K562 (cell line): Measurements from ENCODE around the gene MGRN1. TPM values are rescaled to one million over a fixed set of nuclear protein-coding genes. Genes with fewer than 3 reads are reported as not detected.
A peak's percentile ranks its signal among the peaks of the same experiment; 100 is the strongest.

Experiments
- ATAC-seq: fragments of 200-7000 bp; cut with Tn5 transposase; 3 replicates; pipeline ENCODE4 v1.9.1; 2020; ENCODE audit warnings: moderate library complexity
- BruUV-seq: library from RNA; stranded (reverse); fragments of 400-500 nt; replicated peaks from 2 replicates; lab custom pipeline; 2021; lab: Mats Ljungman, UMichigan
- CTCF ChIA-PET: fragments of 300-600 bp; formaldehyde crosslinking; extraction: SDS; loops from one replicate; lab custom pipeline; 2021; ENCODE audit warnings: low intra/inter-chr PET ratio; lab: Yijun Ruan, JAX
- POLR2A ChIA-PET: fragments of 300-600, 350-650 bp; sonication (Branson Sonifier 250); formaldehyde crosslinking; extraction: SDS; loops from one replicate; lab custom pipeline; 2021; ENCODE audit warnings: antibody characterized with exemption, inconsistent platforms; lab: Yijun Ruan, JAX
- DNase-seq, 4 experiments: peaks; one replicate each; pipeline versions ENCODE4 v3.0.0 to v3.0.0-alpha.2; 2011 to 2018; ENCODE audit warnings: low spot score in 3 of 4, mixed read lengths in 3 of 4; ENCODE audit errors: extremely low read depth in 1 of 4
- FAIRE-seq: peaks from 2 replicates; lab custom pipeline; 2011; peaks lifted over from hg19 to GRCh38; lab: Jason Lieb, UNC
- H2AFZ ChIP-seq: 2 replicates; pipeline ENCODE4 v1.6.0; 2011; ENCODE audit warnings: low read depth, low read length, control low read depth, inconsistent platforms
- H3K27ac ChIP-seq: fragments of 200-600 bp; 3 replicates; pipeline ENCODE4 v1.8.0; 2011; ENCODE audit warnings: low read depth, mild to moderate bottlenecking, control low read depth, inconsistent platforms, low read length, moderate library complexity, mixed read lengths; ENCODE audit errors: extremely low read depth
- H3K27me3 ChIP-seq, 2 experiments: fragments of 300-600 bp in 1 of 2; 2 replicates in 1 of 2; 3 replicates in 1 of 2; pipeline versions ENCODE4 v1.6.0 to v1.8.0; 2011; ENCODE audit warnings: inconsistent platforms in 2 of 2, low read length in 2 of 2, mild to moderate bottlenecking in 1 of 2, mixed read lengths in 1 of 2, moderate library complexity in 1 of 2; ENCODE audit not compliant: control insufficient read depth in 2 of 2, insufficient read depth in 2 of 2
- H3K36me3 ChIP-seq: fragments of 300-600 bp; 3 replicates; pipeline ENCODE4 v1.8.0; 2011; ENCODE audit warnings: mild to moderate bottlenecking, low read length, inconsistent platforms; ENCODE audit not compliant: control insufficient read depth, insufficient read depth
- H3K4me1 ChIP-seq, 2 experiments: fragments of 200-600 bp in 1 of 2; replicated peaks in 1 of 2; 2 replicates in 1 of 2; 3 replicates in 1 of 2; pipeline versions ENCODE4 v1.5.1 to v1.8.0; 2011; ENCODE audit warnings: inconsistent platforms in 2 of 2, low read length in 2 of 2, mild to moderate bottlenecking in 1 of 2, mixed read lengths in 1 of 2, moderate library complexity in 1 of 2; ENCODE audit not compliant: control insufficient read depth in 2 of 2, insufficient read depth in 2 of 2
- H3K4me2 ChIP-seq: 2 replicates; pipeline ENCODE4 v1.6.1; 2011; ENCODE audit warnings: low read length, control low read depth, inconsistent platforms, mixed read lengths; ENCODE audit not compliant: insufficient read depth
- H3K4me3 ChIP-seq: fragments of 200-600 bp; sonication (generic), shearing (Covaris generic); 2 replicates; pipeline ENCODE4 v1.5.1; 2016; ENCODE audit warnings: control low read depth, inconsistent platforms
- H3K79me2 ChIP-seq: fragments of 200-600 bp; 3 replicates; pipeline ENCODE4 v1.8.0; 2011; ENCODE audit warnings: low read length, inconsistent platforms; ENCODE audit not compliant: control insufficient read depth, insufficient read depth
- H3K9ac ChIP-seq, 2 experiments: 2 replicates each; pipeline versions ENCODE4 v1.6.0 to v1.6.1; 2011; ENCODE audit warnings: low read depth in 2 of 2, low read length in 2 of 2, control low read depth in 1 of 2, inconsistent platforms in 1 of 2, mild to moderate bottlenecking in 1 of 2, mixed read lengths in 1 of 2; ENCODE audit not compliant: insufficient read depth in 1 of 2
- H3K9me1 ChIP-seq: one replicate; pipeline ENCODE4 v1.6.0; 2011; ENCODE audit warnings: inconsistent platforms, mild to moderate bottlenecking, low read length, moderate library complexity; ENCODE audit not compliant: control insufficient read depth, insufficient read depth
- H3K9me3 ChIP-seq: replicated peaks from 2 replicates; pipeline ENCODE4 v1.5.1; 2011; ENCODE audit warnings: low read depth, low read length, inconsistent platforms; ENCODE audit not compliant: control insufficient read depth, insufficient read depth
- H4K20me1 ChIP-seq: replicated peaks from 2 replicates; pipeline ENCODE4 v1.6.1; 2011; ENCODE audit warnings: low read length, inconsistent platforms, mixed read lengths; ENCODE audit not compliant: control insufficient read depth, insufficient read depth
- ATF6 ChIP-seq: sonication (generic); formaldehyde crosslinking; IDR thresholded peaks from 2 replicates; pipeline ENCODE4 v1.4.0; 2020; ENCODE audit warnings: mild to moderate bottlenecking, missing genetic modification reagents
- CHD4 ChIP-seq: fragments of 200-600 bp; sonication (generic); IDR thresholded peaks from 3 replicates; pipeline ENCODE4 v1.6.1; 2012; ENCODE audit warnings: low read depth, mild to moderate bottlenecking, mixed read lengths, low read length, inconsistent platforms; ENCODE audit not compliant: insufficient read depth, insufficient replicate concordance, poor library complexity, severe bottlenecking
- MCM3 ChIP-seq: fragments of 450-650 bp; IDR thresholded peaks from 2 replicates; pipeline ENCODE4 v1.6.1; 2016
- RAD51 ChIP-seq: fragments of 450-650 bp; IDR thresholded peaks from 2 replicates; pipeline ENCODE4 v1.7.1; 2016; ENCODE audit warnings: low read depth, mild to moderate bottlenecking, borderline replicate concordance
- TOE1 ChIP-seq, 2 experiments: fragments of 450-650 bp in 1 of 2; sonication (generic) in 1 of 2; formaldehyde crosslinking in 1 of 2; IDR thresholded peaks; 2 replicates each; pipeline versions ENCODE4 v1.7.1 to v1.8.0; 2016 to 2022; ENCODE audit warnings: borderline replicate concordance in 2 of 2, mild to moderate bottlenecking in 2 of 2, antibody characterized with exemption in 1 of 2, inconsistent platforms in 1 of 2, low read depth in 1 of 2, missing genetic modification reagents in 1 of 2, moderate library complexity in 1 of 2
- XRCC3 ChIP-seq: fragments of 450-650 bp; IDR thresholded peaks from 2 replicates; pipeline ENCODE4 v1.6.1; 2017; ENCODE audit warnings: mild to moderate bottlenecking, moderate library complexity
- ZFP36 ChIP-seq: fragments of 150-350 bp; IDR thresholded peaks from 2 replicates; pipeline ENCODE4 v1.6.1; 2018; ENCODE audit warnings: low read length, low read depth; ENCODE audit not compliant: partially characterized antibody
- ZNF507 ChIP-seq: conservative IDR thresholded peaks from 2 replicates; pipeline ENCODE4 v1.6.1; 2017; ENCODE audit warnings: missing genetic modification characterization, missing compliant biosample characterization
- ZNF644 ChIP-seq: fragments of 200-800 bp; sonication (Bioruptor generic); IDR thresholded peaks from 2 replicates; pipeline ENCODE4 v1.6.1; 2016; ENCODE audit warnings: low read depth, missing genetic modification characterization, missing compliant biosample characterization
- WGBS: fragments of 100-300 bp; shearing (Covaris generic); methylation state at CpG from one replicate; pipeline ENCODE4 v1.1.6; 2016; ENCODE audit warnings: low coverage, mixed read lengths; ENCODE audit not compliant: insufficient coverage; ENCODE audit errors: missing lambda C conversion rate; 5-methylcytosine and 5-hydroxymethylcytosine counted together
- in situ Hi-C: fragments of 300-500 bp; cut with MboI; formaldehyde crosslinking; loops from 4 replicates; pipeline ENCODE4 v1.15.0; 2018; ENCODE audit warnings: inconsistent platforms, mixed read lengths
- intact Hi-C: fragments of 100-400 bp; cut with micrococcal nuclease; formaldehyde crosslinking; loops from 2 replicates; pipeline ENCODE4 v1.14.2; 2022
- polyA plus RNA-seq, 8 experiments: library from polyadenylated mRNA; depleted of rRNA in 4 of 8; stranded (reverse) in 5 of 8; unstranded in 3 of 8; fragments of >200 nt; fragmentation: Nextera tagmentation in 2 of 8; fragmentation: Illumina TruSeq in 1 of 8; extraction: Ambion mirVana in 2 of 8; extraction: Trizol in 1 of 8; gene quantifications; 2 replicates each; pipeline versions ENCODE4 v1.2.1 to v1.2.3, GENCODE V29; 2011 to 2014; ENCODE audit warnings: inconsistent platforms in 1 of 8, missing spikeins in 1 of 8
- total RNA-seq, 7 experiments: library from RNA; depleted of rRNA in 6 of 7; stranded (reverse); fragments of >200 nt in 6 of 7; fragmentation: Illumina TruSeq in 2 of 7; extraction: Trizol in 2 of 7; gene quantifications; 2 replicates each; pipeline versions ENCODE4 v1.2.1 to v1.2.3, GENCODE V29; 2011 to 2021; ENCODE audit warnings: low replicate concordance in 1 of 7
- TF ChIP-seq, protein P1 (sequence below): sonication (generic); formaldehyde crosslinking; IDR thresholded peaks from 2 replicates; pipeline ENCODE4 v1.8.1; 2023; ENCODE audit warnings: mild to moderate bottlenecking, missing genetic modification reagents, moderate library complexity
- TF ChIP-seq, protein P2 (sequence below): sonication (generic); formaldehyde crosslinking; IDR thresholded peaks from 2 replicates; pipeline ENCODE4 v1.8.0; 2022; ENCODE audit warnings: missing genetic modification reagents, mild to moderate bottlenecking, moderate library complexity, borderline replicate concordance
- TF ChIP-seq, protein P3 (sequence below), 2 experiments: IDR thresholded peaks; 2 replicates each; pipeline ENCODE4 v1.6.1; 2012; ENCODE audit warnings: improper control_type of control experiment in 2 of 2, low read depth in 2 of 2, low read length in 2 of 2, borderline replicate concordance in 1 of 2
- TF ChIP-seq, protein P4 (sequence below), 2 experiments: fragments of 450-650 bp; IDR thresholded peaks; 2 replicates each; pipeline ENCODE4 v1.6.1; 2016

MGRN1 gene
- total and polyA plus RNA-seq, 9 of the 15 experiments (the other 6 are each of a cell fraction or from before 2014, with no cell fraction given), result 0.15 to 37.9 (median 6.0) TPM

- intact Hi-C loops, result no loop called here
- CTCF ChIA-PET, result no interaction called here
Observed at GRCh38 chr16:4580250-4580649, 44.4 kb upstream of the MGRN1 start.

More at GRCh38 chr16:4580250-4580649, 44.4 kb upstream of the MGRN1 start:
- H3K4me2 ChIP-seq, result no peak overlapping the region
- peaks cover 5 to 45% of the 10 kb centered on the region in 2 experiments; a peak in 4 of 5 replicates for H3K27me3 ChIP-seq
- in situ Hi-C loops, result no loop called here
- H3K9me3 ChIP-seq, result no peaks in the 10 kb centered on the region
- no TSS peak for BruUV-seq
- DNase-seq (peak in 1 of 4 experiments; percentile 1), ATAC-seq (no peak), FAIRE-seq (no peak)
- no peak overlapping the region for H3K4me3 ChIP-seq
- H3K79me2 ChIP-seq, result no peaks in the 10 kb centered on the region
- no peaks in the 10 kb centered on the region for H3K9me1 ChIP-seq
- H2AFZ ChIP-seq, result no peak overlapping the region
- POLR2A ChIA-PET, result interaction anchor here (0.6 to 1.1 kb wide), 2 partner anchors 93 to 380 kb away, joined by 3 read pairs; no protein-coding TSS in a partner anchor
- H3K9ac ChIP-seq, result no peak overlapping the region
- no peaks in the 10 kb centered on the region for H3K36me3 ChIP-seq
- no peak for TF ChIP-seq ZNF507
- TF ChIP-seq RAD51, result no peak
- no peak for TF ChIP-seq ZFP36
- TF ChIP-seq XRCC3, result no peak
- TF ChIP-seq, protein P1, sequence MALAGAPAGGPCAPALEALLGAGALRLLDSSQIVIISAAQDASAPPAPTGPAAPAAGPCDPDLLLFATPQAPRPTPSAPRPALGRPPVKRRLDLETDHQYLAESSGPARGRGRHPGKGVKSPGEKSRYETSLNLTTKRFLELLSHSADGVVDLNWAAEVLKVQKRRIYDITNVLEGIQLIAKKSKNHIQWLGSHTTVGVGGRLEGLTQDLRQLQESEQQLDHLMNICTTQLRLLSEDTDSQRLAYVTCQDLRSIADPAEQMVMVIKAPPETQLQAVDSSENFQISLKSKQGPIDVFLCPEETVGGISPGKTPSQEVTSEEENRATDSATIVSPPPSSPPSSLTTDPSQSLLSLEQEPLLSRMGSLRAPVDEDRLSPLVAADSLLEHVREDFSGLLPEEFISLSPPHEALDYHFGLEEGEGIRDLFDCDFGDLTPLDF, result no peak
- TF ChIP-seq, protein P2, sequence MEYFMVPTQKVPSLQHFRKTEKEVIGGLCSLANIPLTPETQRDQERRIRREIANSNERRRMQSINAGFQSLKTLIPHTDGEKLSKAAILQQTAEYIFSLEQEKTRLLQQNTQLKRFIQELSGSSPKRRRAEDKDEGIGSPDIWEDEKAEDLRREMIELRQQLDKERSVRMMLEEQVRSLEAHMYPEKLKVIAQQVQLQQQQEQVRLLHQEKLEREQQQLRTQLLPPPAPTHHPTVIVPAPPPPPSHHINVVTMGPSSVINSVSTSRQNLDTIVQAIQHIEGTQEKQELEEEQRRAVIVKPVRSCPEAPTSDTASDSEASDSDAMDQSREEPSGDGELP (CRISPR knock-in tag), result no peak
- TF ChIP-seq CHD4, result no peak
- TF ChIP-seq MCM3, result no peak
- TF ChIP-seq, protein P3, sequence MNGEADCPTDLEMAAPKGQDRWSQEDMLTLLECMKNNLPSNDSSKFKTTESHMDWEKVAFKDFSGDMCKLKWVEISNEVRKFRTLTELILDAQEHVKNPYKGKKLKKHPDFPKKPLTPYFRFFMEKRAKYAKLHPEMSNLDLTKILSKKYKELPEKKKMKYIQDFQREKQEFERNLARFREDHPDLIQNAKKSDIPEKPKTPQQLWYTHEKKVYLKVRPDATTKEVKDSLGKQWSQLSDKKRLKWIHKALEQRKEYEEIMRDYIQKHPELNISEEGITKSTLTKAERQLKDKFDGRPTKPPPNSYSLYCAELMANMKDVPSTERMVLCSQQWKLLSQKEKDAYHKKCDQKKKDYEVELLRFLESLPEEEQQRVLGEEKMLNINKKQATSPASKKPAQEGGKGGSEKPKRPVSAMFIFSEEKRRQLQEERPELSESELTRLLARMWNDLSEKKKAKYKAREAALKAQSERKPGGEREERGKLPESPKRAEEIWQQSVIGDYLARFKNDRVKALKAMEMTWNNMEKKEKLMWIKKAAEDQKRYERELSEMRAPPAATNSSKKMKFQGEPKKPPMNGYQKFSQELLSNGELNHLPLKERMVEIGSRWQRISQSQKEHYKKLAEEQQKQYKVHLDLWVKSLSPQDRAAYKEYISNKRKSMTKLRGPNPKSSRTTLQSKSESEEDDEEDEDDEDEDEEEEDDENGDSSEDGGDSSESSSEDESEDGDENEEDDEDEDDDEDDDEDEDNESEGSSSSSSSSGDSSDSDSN (IDR thresholded peaks at IDR 0.05; ENCODE audit: borderline replicate concordance in 1 of 2, low read depth in 2 of 2, low read length in 2 of 2), result no peak
- TF ChIP-seq, protein P4, sequence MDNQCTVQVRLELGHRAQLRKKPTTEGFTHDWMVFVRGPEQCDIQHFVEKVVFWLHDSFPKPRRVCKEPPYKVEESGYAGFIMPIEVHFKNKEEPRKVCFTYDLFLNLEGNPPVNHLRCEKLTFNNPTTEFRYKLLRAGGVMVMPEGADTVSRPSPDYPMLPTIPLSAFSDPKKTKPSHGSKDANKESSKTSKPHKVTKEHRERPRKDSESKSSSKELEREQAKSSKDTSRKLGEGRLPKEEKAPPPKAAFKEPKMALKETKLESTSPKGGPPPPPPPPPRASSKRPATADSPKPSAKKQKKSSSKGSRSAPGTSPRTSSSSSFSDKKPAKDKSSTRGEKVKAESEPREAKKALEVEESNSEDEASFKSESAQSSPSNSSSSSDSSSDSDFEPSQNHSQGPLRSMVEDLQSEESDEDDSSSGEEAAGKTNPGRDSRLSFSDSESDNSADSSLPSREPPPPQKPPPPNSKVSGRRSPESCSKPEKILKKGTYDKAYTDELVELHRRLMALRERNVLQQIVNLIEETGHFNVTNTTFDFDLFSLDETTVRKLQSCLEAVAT (IDR thresholded peaks at IDR 0.05), result no peak
- no peak for TF ChIP-seq ZNF644 (tag)
- no peak for TF ChIP-seq TOE1 (IDR thresholded peaks at IDR 0.05; ENCODE audit: borderline replicate concordance)
- TF ChIP-seq TOE1 (CRISPR knock-in tag; IDR thresholded peaks at IDR 0.05; ENCODE audit: borderline replicate concordance, low read depth), result no peak
- TF ChIP-seq ATF6 (CRISPR knock-in tag), result no peak
- no peak overlapping the region for H3K27ac ChIP-seq
- peaks cover 0 to 3% of the 10 kb centered on the region in 2 experiments; a peak in 1 of 5 replicates for H3K4me1 ChIP-seq
- WGBS, result 14% methylated on average over 5 of the region's 6 CpGs
- H4K20me1 ChIP-seq, result no peaks in the 10 kb centered on the region
